SK-N-SH treated with all-trans-retinoic acid at 6 μM for 48 hours (cell line): ENCODE results near the gene SYN1.

Experiments used
- BACH2 ChIP-seq: fragments of 250-450 bp; sonication (Bioruptor Pico); IDR thresholded peaks from 2 replicates; pipeline ENCODE4 v1.9.0; 2021; ENCODE audit warnings: mild to moderate bottlenecking, borderline replicate concordance
- GLIS3 ChIP-seq: fragments of 250-450 bp; sonication (Bioruptor Pico); IDR thresholded peaks from 2 replicates; pipeline ENCODE4 v1.5.0; 2020; ENCODE audit warnings: mild to moderate bottlenecking, moderate library complexity
- OSR1 ChIP-seq: fragments of 250-450 bp; sonication (Bioruptor Pico); IDR thresholded peaks from 2 replicates; pipeline ENCODE4 v1.8.0; 2022; ENCODE audit warnings: moderate library complexity, mild to moderate bottlenecking, inconsistent platforms
- RARB ChIP-seq: fragments of 250-450 bp; sonication (Bioruptor Pico); IDR thresholded peaks from 2 replicates; pipeline ENCODE4 v1.8.0; 2021; ENCODE audit warnings: mild to moderate bottlenecking, moderate library complexity
- TCF4 ChIP-seq: fragments of 250-450 bp; sonication (Bioruptor Pico); IDR thresholded peaks from 2 replicates; pipeline ENCODE4 v1.8.0; 2021; ENCODE audit warnings: mild to moderate bottlenecking, moderate library complexity, borderline replicate concordance
- TOX ChIP-seq: fragments of 250-450 bp; sonication (Bioruptor Pico); IDR thresholded peaks from 2 replicates; pipeline ENCODE4 v1.8.0; 2021; ENCODE audit warnings: mild to moderate bottlenecking, moderate library complexity, borderline replicate concordance
- ZFP3 ChIP-seq: fragments of 250-450 bp; sonication (Bioruptor Pico); IDR thresholded peaks from 2 replicates; pipeline ENCODE4 v1.5.0; 2020; ENCODE audit warnings: mild to moderate bottlenecking, moderate library complexity
- ZFP30 ChIP-seq: fragments of 450-650 bp; formaldehyde crosslinking; IDR thresholded peaks from 2 replicates; pipeline ENCODE4 v1.5.0; 2022; ENCODE audit warnings: mild to moderate bottlenecking, moderate library complexity
- ZNF70 ChIP-seq: fragments of 450-650 bp; formaldehyde crosslinking; IDR thresholded peaks from 2 replicates; pipeline ENCODE4 v1.5.0; 2020; ENCODE audit warnings: mild to moderate bottlenecking, moderate library complexity
- TF ChIP-seq, protein P1 (sequence below): fragments of 250-450 bp; sonication (Bioruptor Pico); IDR thresholded peaks from 2 replicates; pipeline ENCODE4 v1.5.0; 2020; ENCODE audit warnings: mild to moderate bottlenecking, moderate library complexity
- TF ChIP-seq, protein P2 (sequence below): fragments of 250-450 bp; sonication (Bioruptor Pico); IDR thresholded peaks from 2 replicates; pipeline ENCODE4 v1.8.0; 2021; ENCODE audit warnings: low read depth, mild to moderate bottlenecking, moderate library complexity, borderline replicate concordance
- TF ChIP-seq, protein P3 (sequence below): fragments of 250-450 bp; sonication (Bioruptor Pico); IDR thresholded peaks from 2 replicates; pipeline ENCODE4 v1.5.1; 2020; ENCODE audit warnings: low read depth, mild to moderate bottlenecking, moderate library complexity
- TF ChIP-seq, protein P4 (sequence below): fragments of 250-450 bp; sonication (Bioruptor Pico); IDR thresholded peaks from 2 replicates; pipeline ENCODE4 v1.8.0; 2020; ENCODE audit warnings: mild to moderate bottlenecking, moderate library complexity, borderline replicate concordance
- TF ChIP-seq, protein P5 (sequence below): fragments of 250-450 bp; sonication (Bioruptor Pico); IDR thresholded peaks from 2 replicates; pipeline ENCODE4 v1.5.1; 2021; ENCODE audit warnings: mild to moderate bottlenecking, moderate library complexity

DNA sequence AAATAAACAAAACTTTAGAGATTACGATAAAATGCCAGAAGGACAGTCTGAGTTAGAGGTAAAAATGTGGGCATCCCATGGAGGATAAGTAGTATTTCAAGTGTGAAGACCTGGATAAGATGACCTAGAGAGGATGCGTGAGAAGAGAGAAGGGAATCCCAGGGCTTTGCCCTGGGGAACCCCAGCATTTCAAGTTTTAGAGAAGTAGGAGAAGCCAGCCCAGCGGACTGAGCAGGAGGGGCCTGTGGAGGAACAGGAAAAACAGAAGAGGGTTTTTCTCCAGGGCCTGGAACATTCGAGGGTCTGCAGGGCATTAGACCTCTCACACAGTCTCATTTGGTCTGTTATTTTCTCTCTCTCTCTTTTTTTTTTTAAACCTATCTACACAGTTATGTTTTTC is 13.0 kb upstream of the SYN1 start:
- TF ChIP-seq, protein P1, sequence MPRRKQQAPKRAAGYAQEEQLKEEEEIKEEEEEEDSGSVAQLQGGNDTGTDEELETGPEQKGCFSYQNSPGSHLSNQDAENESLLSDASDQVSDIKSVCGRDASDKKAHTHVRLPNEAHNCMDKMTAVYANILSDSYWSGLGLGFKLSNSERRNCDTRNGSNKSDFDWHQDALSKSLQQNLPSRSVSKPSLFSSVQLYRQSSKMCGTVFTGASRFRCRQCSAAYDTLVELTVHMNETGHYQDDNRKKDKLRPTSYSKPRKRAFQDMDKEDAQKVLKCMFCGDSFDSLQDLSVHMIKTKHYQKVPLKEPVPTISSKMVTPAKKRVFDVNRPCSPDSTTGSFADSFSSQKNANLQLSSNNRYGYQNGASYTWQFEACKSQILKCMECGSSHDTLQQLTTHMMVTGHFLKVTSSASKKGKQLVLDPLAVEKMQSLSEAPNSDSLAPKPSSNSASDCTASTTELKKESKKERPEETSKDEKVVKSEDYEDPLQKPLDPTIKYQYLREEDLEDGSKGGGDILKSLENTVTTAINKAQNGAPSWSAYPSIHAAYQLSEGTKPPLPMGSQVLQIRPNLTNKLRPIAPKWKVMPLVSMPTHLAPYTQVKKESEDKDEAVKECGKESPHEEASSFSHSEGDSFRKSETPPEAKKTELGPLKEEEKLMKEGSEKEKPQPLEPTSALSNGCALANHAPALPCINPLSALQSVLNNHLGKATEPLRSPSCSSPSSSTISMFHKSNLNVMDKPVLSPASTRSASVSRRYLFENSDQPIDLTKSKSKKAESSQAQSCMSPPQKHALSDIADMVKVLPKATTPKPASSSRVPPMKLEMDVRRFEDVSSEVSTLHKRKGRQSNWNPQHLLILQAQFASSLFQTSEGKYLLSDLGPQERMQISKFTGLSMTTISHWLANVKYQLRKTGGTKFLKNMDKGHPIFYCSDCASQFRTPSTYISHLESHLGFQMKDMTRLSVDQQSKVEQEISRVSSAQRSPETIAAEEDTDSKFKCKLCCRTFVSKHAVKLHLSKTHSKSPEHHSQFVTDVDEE (CRISPR knock-in tag) = no peak
- TF ChIP-seq TOX = no peak
- TF ChIP-seq, protein P2, sequence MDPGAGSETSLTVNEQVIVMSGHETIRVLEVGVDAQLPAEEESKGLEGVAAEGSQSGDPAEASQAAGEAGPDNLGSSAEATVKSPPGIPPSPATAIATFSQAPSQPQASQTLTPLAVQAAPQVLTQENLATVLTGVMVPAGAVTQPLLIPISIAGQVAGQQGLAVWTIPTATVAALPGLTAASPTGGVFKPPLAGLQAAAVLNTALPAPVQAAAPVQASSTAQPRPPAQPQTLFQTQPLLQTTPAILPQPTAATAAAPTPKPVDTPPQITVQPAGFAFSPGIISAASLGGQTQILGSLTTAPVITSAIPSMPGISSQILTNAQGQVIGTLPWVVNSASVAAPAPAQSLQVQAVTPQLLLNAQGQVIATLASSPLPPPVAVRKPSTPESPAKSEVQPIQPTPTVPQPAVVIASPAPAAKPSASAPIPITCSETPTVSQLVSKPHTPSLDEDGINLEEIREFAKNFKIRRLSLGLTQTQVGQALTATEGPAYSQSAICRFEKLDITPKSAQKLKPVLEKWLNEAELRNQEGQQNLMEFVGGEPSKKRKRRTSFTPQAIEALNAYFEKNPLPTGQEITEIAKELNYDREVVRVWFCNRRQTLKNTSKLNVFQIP = no peak
- TF ChIP-seq, protein P3, sequence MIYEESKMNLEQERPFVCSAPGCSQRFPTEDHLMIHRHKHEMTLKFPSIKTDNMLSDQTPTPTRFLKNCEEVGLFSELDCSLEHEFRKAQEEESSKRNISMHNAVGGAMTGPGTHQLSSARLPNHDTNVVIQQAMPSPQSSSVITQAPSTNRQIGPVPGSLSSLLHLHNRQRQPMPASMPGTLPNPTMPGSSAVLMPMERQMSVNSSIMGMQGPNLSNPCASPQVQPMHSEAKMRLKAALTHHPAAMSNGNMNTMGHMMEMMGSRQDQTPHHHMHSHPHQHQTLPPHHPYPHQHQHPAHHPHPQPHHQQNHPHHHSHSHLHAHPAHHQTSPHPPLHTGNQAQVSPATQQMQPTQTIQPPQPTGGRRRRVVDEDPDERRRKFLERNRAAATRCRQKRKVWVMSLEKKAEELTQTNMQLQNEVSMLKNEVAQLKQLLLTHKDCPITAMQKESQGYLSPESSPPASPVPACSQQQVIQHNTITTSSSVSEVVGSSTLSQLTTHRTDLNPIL (CRISPR knock-in tag) = no peak
- TF ChIP-seq OSR1 (CRISPR knock-in tag) = no peak
- TF ChIP-seq ZNF70 = no peak
- TF ChIP-seq BACH2 = no peak
- TF ChIP-seq, protein P4, sequence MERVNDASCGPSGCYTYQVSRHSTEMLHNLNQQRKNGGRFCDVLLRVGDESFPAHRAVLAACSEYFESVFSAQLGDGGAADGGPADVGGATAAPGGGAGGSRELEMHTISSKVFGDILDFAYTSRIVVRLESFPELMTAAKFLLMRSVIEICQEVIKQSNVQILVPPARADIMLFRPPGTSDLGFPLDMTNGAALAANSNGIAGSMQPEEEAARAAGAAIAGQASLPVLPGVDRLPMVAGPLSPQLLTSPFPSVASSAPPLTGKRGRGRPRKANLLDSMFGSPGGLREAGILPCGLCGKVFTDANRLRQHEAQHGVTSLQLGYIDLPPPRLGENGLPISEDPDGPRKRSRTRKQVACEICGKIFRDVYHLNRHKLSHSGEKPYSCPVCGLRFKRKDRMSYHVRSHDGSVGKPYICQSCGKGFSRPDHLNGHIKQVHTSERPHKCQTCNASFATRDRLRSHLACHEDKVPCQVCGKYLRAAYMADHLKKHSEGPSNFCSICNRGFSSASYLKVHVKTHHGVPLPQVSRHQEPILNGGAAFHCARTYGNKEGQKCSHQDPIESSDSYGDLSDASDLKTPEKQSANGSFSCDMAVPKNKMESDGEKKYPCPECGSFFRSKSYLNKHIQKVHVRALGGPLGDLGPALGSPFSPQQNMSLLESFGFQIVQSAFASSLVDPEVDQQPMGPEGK (CRISPR knock-in tag) = no peak
- no peak for TF ChIP-seq ZFP3
- no peak for TF ChIP-seq TCF4 (CRISPR knock-in tag)
- TF ChIP-seq ZFP30 = no peak
- TF ChIP-seq RARB (CRISPR knock-in tag) = no peak
- no peak for TF ChIP-seq GLIS3 (CRISPR knock-in tag)
- TF ChIP-seq, protein P5, sequence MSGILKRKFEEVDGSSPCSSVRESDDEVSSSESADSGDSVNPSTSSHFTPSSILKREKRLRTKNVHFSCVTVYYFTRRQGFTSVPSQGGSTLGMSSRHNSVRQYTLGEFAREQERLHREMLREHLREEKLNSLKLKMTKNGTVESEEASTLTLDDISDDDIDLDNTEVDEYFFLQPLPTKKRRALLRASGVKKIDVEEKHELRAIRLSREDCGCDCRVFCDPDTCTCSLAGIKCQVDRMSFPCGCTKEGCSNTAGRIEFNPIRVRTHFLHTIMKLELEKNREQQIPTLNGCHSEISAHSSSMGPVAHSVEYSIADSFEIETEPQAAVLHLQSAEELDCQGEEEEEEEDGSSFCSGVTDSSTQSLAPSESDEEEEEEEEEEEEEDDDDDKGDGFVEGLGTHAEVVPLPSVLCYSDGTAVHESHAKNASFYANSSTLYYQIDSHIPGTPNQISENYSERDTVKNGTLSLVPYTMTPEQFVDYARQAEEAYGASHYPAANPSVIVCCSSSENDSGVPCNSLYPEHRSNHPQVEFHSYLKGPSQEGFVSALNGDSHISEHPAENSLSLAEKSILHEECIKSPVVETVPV = no peak
